Loucy (cell line): Measurements from ENCODE around the gene RNF130.

Experiments
- H2AFZ ChIP-seq: fragments of 200-600 bp; sonication (generic); 2 replicates; pipeline ENCODE4 v1.6.0; 2016; ENCODE audit warnings: antibody characterized with exemption, mild to moderate bottlenecking, low read length, moderate library complexity
- H3F3A ChIP-seq: fragments of 200-600 bp; 2 replicates; pipeline ENCODE4 v1.6.0; 2016; ENCODE audit warnings: antibody characterized with exemption, low read depth, mild to moderate bottlenecking
- H3K27me3 ChIP-seq: fragments of 200-600 bp; sonication (generic); 2 replicates; pipeline ENCODE4 v1.6.1; 2014; ENCODE audit warnings: low read length, mild to moderate bottlenecking; ENCODE audit not compliant: insufficient read depth, poor library complexity, severe bottlenecking
- H3K36me3 ChIP-seq: fragments of 200-600 bp; sonication (generic); 2 replicates; pipeline ENCODE4 v1.6.1; 2016; ENCODE audit warnings: low read length; ENCODE audit not compliant: insufficient read depth
- H3K4me1 ChIP-seq: fragments of 200-600 bp; sonication (generic); 2 replicates; pipeline ENCODE4 v1.5.1; 2014; ENCODE audit warnings: low read length, mild to moderate bottlenecking; ENCODE audit not compliant: insufficient read depth, poor library complexity, severe bottlenecking
- H3K4me2 ChIP-seq: fragments of 200-600 bp; sonication (generic); 2 replicates; pipeline ENCODE4 v1.6.0; 2014; ENCODE audit warnings: antibody characterized with exemption, low read length, low read depth, mild to moderate bottlenecking; ENCODE audit not compliant: poor library complexity, severe bottlenecking
- H3K4me3 ChIP-seq: fragments of 200-600 bp; sonication (generic); 2 replicates; pipeline ENCODE4 v1.5.1; 2014; ENCODE audit warnings: low read length, mild to moderate bottlenecking, mixed read lengths; ENCODE audit not compliant: poor library complexity, severe bottlenecking
- H3K79me2 ChIP-seq: fragments of 200-600 bp; sonication (generic); 2 replicates; pipeline ENCODE4 v1.6.1; 2014; ENCODE audit warnings: low read length; ENCODE audit not compliant: insufficient read depth
- H3K9ac ChIP-seq: fragments of 200-600 bp; sonication (generic); 2 replicates; pipeline ENCODE4 v1.6.0; 2014; ENCODE audit warnings: mild to moderate bottlenecking, low read depth, low read length, moderate library complexity; ENCODE audit not compliant: poor library complexity, severe bottlenecking
- H3K9me2 ChIP-seq: fragments of 200-600 bp; sonication (generic); replicated peaks from 2 replicates; pipeline ENCODE4 v1.6.1; 2016; ENCODE audit warnings: low read depth, low read length, mixed read lengths
- H3K9me3 ChIP-seq: fragments of 200-600 bp; sonication (generic); 2 replicates; pipeline ENCODE4 v1.6.1; 2014; ENCODE audit warnings: mild to moderate bottlenecking, antibody characterized with exemption, low read length, low read depth; ENCODE audit not compliant: insufficient read depth
- H4K20me1 ChIP-seq: fragments of 200-600 bp; sonication (generic); 2 replicates; pipeline ENCODE4 v1.6.0; 2014; ENCODE audit warnings: antibody characterized with exemption, low read length, mild to moderate bottlenecking; ENCODE audit not compliant: insufficient read depth, poor library complexity, severe bottlenecking
- CTCF ChIP-seq: fragments of 200-600 bp; sonication (generic); conservative IDR thresholded peaks from 2 replicates; pipeline ENCODE4 v1.5.1; 2014; ENCODE audit warnings: mild to moderate bottlenecking, antibody characterized with exemption, low read length
- EZH2phosphoT487 ChIP-seq: fragments of 200-600 bp; IDR thresholded peaks from 2 replicates; pipeline ENCODE4 v1.6.1; 2018; ENCODE audit warnings: antibody characterized with exemption, mild to moderate bottlenecking, moderate library complexity, borderline replicate concordance

The RNF130 gene

GRCh38 chr5:179969110-179969509 is 102.4 kb downstream of the RNF130 start:
- H3K9ac ChIP-seq = no peak overlapping the region
- H3F3A ChIP-seq = no peaks in the 10 kb centered on the region
- H3K36me3 ChIP-seq = peaks cover 25% of the 10 kb centered on the region; the same call in 1 of the 2 replicates
- no peak for TF ChIP-seq EZH2phosphoT487
- TF ChIP-seq CTCF = no peak
- no peaks in the 10 kb centered on the region for H4K20me1 ChIP-seq
- H3K4me2 ChIP-seq = no peak overlapping the region
- no peaks in the 10 kb centered on the region for H3K9me2 ChIP-seq
- H3K9me3 ChIP-seq = no peaks in the 10 kb centered on the region
- no peaks in the 10 kb centered on the region for H3K27me3 ChIP-seq
- H2AFZ ChIP-seq = no peak overlapping the region
- H3K4me1 ChIP-seq = no peaks in the 10 kb centered on the region
- H3K4me3 ChIP-seq = no peak overlapping the region
- no peaks in the 10 kb centered on the region for H3K79me2 ChIP-seq

- H3K9ac ChIP-seq = no peak overlapping the region
- H3F3A ChIP-seq = no peaks in the 10 kb centered on the region
- no peaks in the 10 kb centered on the region for H3K9me2 ChIP-seq
- H3K4me3 ChIP-seq = no peak overlapping the region
- no peaks in the 10 kb centered on the region for H3K9me3 ChIP-seq
- TF ChIP-seq CTCF (no peak), EZH2phosphoT487 (no peak)
- H4K20me1 ChIP-seq = no peaks in the 10 kb centered on the region
- H3K4me2 ChIP-seq = no peak overlapping the region
- H3K79me2 ChIP-seq = no peaks in the 10 kb centered on the region
- H2AFZ ChIP-seq = no peak overlapping the region
- H3K27me3 ChIP-seq = no peaks in the 10 kb centered on the region
- no peaks in the 10 kb centered on the region for H3K4me1 ChIP-seq
- H3K36me3 ChIP-seq = peaks cover 38% of the 10 kb centered on the region; the same call in 1 of the 2 replicates
Observed at GRCh38 chr5:179967489-179967888, 104.1 kb downstream of the RNF130 start.

- no peaks in the 10 kb centered on the region for H3K4me1 ChIP-seq
- no peaks in the 10 kb centered on the region for H3K27me3 ChIP-seq
- H3K9me2 ChIP-seq = no peaks in the 10 kb centered on the region
- no peak overlapping the region for H3K4me3 ChIP-seq
- H3K79me2 ChIP-seq = no peaks in the 10 kb centered on the region
- no peak overlapping the region for H2AFZ ChIP-seq
- no peak overlapping the region for H3K9ac ChIP-seq
- no peak overlapping the region for H3K4me2 ChIP-seq
- H3K36me3 ChIP-seq = peaks cover 45% of the 10 kb centered on the region; the same call in 1 of the 2 replicates
- TF ChIP-seq EZH2phosphoT487 (no peak), CTCF (no peak)
- no peaks in the 10 kb centered on the region for H3K9me3 ChIP-seq
- no peaks in the 10 kb centered on the region for H3F3A ChIP-seq
- H4K20me1 ChIP-seq = no peaks in the 10 kb centered on the region
Observed at GRCh38 chr5:179964015-179964414, 107.5 kb downstream of the RNF130 start.
